GM18499 (cell line): ENCODE data around the gene DMWD.

Source experiments
- ATAC-seq: cut with Tn5 transposase; IDR thresholded peaks from one replicate; pipeline ENCODE4 v1.9.1; 2021; ENCODE audit warnings: moderate number of reproducible peaks; ENCODE audit not compliant: insufficient read depth, unreplicated experiment

The DMWD gene

DNA sequence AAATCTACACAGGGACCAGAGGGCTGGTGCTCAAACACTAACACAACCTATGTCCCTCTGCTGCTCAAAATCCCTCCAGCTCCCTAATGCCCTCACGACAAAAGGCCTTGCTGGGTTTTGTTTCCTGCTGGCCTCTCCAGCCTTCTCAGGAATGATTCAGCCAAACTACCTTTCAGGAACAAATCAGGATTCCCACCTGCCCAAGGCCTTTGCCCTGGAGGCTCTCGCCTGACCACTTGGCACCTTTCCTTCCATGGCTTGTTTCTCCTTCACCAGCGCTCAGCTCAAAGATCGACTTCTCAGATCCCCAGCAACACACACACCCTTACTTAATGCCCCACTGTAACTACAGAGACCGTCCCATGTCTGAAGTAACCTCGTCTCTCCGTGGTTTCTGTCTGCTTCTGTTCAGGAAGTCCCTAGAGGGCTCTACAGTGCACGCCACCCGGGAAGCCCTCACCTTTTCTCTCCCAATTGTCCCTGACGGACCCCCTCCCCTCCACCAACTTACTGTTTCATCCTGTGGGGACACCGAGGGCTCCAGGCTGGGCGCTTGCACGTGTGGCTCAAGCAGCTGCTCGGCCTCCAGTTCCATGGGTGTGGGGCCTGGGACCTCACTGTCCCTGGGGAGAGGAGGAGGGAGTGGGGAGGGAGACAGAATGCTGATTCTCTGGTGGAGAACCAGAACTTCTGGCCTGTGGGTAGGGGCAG, 20.4 kb downstream of the DMWD start:
- ATAC-seq = no peak

- no peak for ATAC-seq
Measured at GRCh38 chr19:45771311-45771933, 21.2 kb downstream of the DMWD start.

GRCh38 chr19:45770192-45771101, 22.2 kb downstream of the DMWD start:
- ATAC-seq = no peak

GRCh38 chr19:45769821-45770191, 22.8 kb downstream of the DMWD start:
- no peak for ATAC-seq

- peak; percentile 44 for ATAC-seq
Measured at GRCh38 chr19:45768984-45769782, 23.5 kb downstream of the DMWD start, which contains the start of gene SIX5. Gene SIX5 (minus strand): TSS chr19:45769252. CDS start chr19:45768844, 408 bp downstream.

- ATAC-seq = no peak
Measured at GRCh38 chr19:45768655-45768983, 24.0 kb downstream of the DMWD start.

GRCh38 chr19:45767881-45768654, 24.6 kb downstream of the DMWD start:
- no peak for ATAC-seq

DNA sequence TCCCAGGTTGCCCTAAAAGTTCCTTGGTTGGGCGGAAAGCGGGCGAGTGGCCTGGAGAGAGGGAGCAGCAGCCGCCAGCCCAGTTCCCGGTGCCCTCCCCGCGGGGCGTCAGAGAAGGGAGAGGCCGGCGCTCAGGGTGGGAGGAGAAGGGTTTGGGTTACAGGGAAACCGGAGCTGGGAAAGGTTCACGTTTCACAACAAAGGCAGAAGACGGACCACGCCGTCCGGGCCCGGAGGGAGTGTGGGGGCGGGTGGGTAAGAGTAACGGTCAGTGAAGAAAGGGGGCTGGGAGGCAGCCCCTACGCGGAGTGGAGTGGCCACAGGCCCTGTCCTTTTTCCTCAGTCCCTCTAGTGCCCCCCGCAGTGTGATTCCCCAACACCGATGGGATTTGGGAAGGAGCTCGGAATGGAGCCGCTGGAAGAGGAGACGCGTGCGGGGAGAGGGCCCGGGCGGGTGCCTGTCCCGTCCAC, 25.2 kb downstream of the DMWD start:
- ATAC-seq = no peak

- no peak for ATAC-seq
Measured at GRCh38 chr19:45766869-45767346, 25.7 kb downstream of the DMWD start.

DNA sequence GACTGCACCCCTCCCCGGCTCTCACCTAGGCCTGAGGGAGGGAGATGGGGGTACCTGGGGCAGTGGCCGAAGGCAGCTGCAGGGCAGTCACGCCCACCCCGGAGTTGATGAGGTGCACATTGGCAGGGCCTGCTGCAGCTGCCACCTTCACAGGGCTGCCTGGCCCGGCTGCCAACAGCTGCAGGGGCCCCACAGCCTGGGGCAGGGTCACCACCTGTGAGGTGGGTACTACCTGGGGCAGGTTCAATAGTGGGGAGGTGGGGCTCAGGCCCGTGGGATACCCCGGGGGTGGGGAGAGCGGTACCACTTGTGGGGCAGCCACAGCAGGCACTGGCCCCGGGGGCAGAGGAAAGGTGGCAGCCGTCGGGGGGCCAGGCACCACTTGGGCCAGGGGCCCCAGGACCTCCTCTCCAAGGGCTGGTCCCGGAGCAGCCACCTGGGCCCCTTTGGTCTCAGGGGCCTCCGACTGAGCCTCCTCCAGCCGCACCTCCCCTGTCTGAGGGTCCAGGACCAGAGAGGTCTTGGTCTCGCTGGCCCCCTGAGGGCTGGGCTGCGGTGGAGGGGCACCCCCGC, 26.3 kb downstream of the DMWD start:
- no peak for ATAC-seq

- no peak for ATAC-seq
Measured at GRCh38 chr19:45765702-45766295, 26.8 kb downstream of the DMWD start.

DNA sequence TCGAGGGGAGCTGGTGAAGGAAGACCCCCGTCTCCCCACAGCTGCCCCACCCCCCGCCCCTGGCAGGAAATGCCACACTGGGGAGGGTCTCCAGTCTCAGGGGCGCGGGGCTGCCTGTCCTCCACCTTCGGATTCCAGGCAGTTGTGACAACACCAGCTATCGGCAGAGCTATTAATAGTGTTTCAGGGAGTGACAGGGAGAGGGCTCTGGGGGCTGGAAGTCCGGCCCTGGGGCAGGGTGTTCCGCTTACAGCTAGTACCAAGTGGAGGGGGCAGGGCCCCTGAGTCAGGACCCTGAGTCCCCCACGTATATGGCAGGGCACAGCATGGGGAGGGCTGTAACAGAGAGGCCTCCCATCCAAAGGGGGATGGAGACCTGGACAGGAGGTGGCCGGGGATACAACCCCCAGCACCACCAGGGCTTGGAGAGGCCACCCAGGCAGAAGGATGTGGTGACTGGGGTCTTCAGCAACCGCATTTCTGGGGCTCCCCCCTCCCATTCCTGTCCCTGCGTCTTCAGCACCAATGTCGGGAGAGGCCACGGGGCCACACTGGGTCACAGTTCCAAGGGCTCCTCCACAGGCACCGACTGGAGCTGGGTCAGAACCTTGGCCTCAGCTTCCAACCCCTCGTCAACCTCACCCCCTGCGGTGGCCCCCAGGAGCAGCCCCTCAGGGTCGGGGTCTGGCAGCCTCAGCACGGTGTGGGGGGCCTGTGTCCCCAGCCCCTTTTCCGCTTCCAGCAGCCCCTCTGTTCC, 27.5 kb downstream of the DMWD start:
- ATAC-seq = no peak

GRCh38 chr19:45764475-45764874, 28.2 kb downstream of the DMWD start:
- no peak for ATAC-seq

- ATAC-seq = no peak
Measured at GRCh38 chr19:45763691-45764294, 28.9 kb downstream of the DMWD start.

DNA sequence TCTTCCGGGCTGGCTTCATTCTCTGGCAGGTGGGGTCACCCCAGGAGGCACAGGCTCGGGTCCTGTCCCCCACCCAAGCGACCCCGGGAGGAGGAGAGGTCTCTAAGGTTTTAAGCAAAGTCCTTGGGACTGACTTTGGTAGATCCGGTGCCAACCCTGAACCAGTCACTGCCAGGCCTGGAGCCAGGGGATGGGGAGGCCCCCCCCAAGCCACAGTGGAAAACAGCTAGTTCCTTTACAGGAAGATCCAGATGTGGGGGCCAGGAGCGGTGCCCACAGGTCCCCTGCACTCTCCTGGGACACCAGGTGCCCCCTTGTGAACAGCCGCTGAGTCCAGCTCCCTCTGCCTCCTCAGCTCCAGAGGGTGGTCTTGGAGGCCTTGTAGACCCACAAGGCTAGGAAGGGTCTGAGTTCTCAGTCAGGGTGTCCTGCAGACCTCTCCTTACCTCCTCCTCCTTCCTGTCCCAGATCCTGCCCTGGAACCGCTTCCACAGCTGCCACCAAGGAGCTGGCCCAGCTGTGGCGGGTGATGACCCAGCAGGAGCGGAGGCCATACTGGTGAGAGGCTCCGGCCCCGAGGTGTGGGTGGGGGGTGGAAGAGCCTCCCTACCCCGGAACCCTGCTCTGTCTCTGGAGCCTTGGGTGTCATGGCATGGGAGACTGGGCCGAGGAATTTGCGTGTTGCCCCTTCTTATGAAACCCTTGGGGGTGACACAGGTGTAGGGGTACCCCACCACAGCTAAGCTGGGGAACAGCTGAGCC, 29.6 kb downstream of the DMWD start:
- no peak for ATAC-seq

DNA sequence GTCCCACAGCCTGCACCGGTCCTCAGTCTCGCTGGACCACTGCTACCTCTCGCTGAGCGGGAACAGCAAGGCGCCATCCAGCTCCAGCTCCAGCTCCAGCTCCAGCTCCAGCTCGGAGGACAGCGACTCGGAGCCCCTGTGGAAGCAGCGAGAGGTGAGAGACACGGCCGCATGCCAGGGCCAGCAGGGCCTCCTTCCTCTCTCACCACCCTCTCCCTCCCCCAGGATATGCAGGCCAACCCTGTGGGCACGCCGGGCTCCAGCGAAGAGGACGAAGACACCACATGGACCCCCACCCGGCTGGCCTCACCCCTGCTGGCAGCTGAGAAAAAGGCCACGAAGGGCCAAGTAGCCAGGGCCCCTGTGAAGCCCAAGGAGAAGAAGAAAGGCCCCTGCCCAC, 30.9 kb downstream of the DMWD start:
- ATAC-seq = no peak

DNA sequence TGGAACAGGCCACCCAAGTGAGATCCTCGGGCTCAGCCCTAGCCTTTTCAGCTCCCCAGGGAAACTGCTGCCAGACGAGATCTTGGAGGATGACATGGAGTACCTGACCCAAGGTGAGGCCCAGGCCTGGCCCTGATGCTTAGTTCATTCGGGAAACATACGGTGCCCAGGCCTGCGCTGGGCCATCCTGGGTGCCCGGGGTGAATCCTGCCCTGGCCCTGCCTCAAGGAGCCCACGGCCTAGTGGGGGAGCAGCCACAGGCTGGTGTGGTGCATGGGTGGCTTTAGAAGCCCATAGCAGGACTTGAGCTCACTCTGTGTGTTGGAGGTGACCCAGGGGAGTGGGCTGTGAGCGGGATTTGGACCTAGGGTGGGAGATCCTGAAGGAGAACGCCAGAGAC, 33.7 kb downstream of the DMWD start:
- ATAC-seq = no peak
